M059J (cell line): Measurements from ENCODE around the gene PRKAR1B. TPM values are rescaled to one million over a fixed set of nuclear protein-coding genes. Genes with fewer than 3 reads are reported as not detected.
"Not testable (repeated sequence)": the region's sequence is repeated elsewhere in the genome, so short reads cannot be mapped to it uniquely, and the experiment has no call there.

Experiments
- DNase-seq: peaks from one replicate; pipeline ENCODE4 v3.0.0-alpha.2; 2012; ENCODE audit warnings: low read depth
- total RNA-seq: library from RNA; depleted of rRNA; stranded (reverse); fragments of >200 nt; shearing (Covaris generic); gene quantifications from 2 replicates; pipeline ENCODE4 v1.2.3, GENCODE V29; 2014

The PRKAR1B gene
- total RNA-seq, 1 experiment from 2014 or later: 30.3 TPM

DNA sequence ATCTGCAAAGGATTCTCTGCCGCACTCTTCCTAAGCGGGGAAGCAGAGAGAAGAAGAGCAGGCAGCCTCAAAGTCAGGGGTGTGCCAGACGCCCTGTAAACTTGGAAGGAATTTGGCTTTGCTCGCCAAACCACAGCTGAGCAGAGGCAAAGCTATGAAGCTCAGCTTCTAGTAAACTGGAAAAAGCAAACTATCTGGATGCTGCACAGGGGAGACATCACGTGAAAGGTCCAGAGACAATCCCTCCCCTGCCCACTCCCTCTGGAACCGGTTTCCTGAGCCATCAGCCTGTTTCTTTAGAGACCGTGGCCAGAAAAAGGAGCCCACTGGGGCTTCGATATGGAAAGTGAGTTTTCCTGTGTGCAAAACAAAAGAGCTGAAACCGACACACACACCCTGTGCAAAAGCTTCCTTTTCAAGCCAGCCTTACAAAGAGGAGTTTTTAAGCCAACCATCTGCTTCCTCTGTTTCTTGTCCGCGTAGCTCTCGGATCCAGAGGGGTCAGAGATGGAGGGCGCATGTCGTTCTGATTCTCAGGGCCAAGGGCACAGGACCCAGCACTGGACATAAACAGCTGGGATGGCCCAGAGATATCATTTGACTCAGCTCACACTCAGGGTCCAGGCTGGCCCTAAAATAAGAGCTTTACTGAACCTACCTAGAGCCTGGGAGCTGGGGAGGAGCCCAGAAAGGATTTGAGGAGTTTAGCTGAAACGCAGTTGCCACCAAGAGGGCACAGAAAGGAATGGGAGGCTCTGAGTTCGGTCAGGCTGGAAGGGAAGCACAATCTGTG, 58.7 kb downstream of the PRKAR1B start:
- peak; percentile 62 for DNase-seq

DNA sequence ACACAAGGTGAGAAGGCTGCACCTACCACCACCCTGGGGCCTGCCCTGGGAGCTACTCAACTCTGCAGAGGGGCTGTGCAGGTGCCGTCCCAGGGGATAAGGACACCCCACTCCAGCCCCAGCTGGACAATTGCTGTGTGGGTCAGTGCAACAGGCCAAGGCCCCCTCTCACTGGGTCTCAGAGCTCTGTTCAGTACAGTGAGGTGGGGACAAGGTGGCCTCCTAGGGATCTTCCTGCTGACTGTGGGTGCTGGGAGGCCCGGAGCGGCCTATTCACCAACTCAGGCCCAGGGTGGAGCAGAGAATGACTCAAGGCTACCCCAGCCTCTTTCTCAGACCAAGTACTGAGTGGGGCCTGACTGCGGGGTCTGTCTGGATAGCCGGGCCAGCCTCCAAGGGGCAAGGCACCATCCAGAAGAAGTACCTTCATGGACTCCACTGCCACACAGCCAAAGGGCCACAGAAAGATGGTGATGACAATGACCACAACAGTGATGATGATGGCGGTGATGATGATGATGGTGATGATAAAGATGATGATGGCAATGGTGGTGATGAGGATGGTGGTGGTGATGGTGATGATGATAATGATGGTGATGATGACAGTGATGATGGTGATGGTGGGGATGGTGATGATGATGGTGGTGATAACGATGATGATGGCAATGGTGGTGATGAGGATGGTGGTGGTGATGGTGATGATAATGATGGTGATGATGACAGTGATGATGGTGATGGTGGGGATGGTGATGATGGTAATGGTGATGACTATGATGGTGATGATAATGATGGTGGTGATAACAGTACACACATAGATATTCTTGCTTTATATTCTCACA, 60.4 kb downstream of the PRKAR1B start:
- no peak for DNase-seq

DNA sequence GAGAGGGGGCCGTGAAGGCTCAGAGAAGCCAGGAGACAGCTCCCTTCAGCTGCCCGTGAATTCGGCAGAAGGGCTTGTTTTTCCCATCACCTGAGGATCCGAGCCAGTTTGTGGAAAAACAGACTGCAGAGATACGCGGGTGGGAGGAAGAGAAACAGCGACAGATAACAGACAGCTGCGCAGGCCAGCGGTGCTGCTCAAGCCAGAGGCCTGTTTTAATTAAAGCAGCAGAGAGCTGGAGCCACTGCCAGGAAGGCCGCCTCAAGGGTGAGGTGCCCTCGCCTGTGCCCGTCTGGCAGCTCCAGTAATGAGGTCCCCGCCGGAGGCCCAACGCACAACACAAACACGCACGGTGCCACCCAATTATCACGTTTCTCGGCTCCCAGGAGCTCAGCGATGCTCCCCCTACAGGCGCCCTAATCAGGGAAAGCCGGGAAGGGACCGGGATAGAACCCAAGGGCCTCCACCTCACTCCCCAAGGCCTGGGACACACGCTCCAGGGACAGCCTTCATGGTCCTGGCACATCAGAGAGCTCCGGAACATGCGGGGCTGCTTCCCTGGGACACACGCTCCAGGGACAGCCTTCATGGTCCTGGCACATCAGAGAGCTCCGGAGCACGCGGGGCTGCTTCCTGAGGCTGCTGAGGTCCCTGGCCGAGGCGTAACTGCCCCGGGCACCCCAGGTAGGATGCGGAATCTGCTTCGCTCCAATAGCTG, 61.2 kb downstream of the PRKAR1B start:
- DNase-seq: no peak

DNA sequence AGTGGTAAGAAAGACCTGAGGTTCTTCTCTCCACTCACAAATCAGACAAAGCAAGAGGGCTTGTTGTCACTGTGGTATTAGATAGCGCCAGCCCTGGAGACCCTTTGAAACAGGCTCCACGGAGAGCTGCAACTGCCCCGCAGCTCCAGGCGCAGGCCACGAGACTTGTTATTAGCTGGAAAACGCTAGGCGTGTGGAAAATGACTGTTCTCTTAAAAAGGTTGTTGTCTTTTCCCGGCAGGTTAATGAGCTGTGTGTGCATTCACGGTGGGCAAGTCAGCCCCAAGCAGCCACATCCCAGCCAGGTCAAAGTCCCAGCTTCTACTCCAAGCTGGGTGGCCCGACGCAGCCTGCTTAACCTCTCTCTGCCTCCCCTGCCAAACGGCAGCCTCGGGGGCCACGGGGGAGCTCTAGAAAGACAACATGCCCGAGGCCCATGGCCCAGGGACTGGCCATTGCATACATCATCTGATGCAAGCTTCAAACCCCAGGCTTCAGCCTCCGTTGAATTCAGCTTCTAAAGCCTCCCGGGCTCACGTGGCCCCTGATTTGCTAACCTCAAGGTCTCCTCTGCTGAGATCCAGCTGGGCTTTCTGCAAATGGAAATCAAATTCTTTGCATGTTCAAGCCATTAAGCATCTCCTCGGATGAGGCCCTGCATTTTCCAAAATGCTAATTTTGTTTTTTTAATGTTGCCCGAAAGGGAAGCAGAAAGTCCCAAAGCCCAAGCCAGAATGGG, 61.9 kb downstream of the PRKAR1B start:
- no peak for DNase-seq

DNA sequence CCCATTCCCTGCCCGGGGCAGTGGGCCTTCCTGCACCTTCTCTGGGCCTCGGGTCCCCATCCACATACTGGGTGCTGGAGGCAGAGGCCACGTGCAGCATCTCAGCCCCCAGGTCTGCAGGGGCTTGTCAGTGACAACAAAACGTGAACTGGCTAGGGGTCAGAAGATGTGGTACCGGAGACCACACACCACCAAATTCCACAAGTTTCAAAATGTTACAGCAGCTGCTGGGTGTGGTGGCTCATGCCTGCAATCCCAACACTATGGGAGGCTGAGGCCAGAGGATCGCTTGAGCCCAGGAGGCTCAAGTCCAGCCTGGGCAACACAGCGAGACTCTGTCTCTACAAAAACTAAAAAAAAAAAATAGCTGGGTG, 62.7 kb downstream of the PRKAR1B start:
- no peak for DNase-seq

DNA sequence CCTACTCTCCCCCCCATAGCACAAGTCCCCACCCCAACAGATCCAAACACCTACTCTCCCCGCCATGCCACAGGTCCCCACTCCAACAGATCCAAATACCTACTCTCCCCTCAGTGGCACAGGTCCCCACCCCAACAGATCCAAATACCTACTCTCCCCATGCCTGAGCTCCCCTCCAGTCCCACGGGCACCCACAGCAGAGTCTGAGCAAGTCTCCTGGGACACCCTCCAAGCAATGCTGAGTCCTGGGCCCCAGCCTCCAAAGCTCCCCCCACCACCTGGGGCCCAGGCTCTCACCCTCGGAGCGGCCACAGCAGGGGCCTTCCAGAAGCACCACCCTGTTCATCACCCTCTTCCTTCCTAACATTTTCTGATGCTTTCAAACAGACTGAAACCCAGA, 64.5 kb downstream of the PRKAR1B start:
- no peak for DNase-seq

DNA sequence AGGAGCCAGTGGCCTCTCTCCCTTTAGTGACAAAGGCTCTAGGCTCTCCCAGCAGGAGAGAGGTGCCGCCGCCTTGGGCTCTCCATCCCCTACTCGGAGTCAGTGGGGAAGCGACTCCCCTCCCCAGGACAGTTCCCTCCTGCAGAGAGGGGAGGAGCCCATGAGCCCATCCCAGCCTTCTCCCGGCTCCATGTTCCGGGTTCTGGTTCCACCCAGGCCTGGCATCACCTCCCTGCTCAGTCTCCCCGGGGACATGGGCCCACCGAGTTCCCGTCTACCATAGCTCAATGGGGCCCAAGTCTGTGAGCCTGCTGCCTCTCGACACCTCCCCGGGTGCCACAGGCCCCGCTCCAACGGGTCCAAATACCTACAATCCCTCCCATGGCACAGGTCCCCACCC, 67.1 kb downstream of the PRKAR1B start:
- no peak for DNase-seq

DNA sequence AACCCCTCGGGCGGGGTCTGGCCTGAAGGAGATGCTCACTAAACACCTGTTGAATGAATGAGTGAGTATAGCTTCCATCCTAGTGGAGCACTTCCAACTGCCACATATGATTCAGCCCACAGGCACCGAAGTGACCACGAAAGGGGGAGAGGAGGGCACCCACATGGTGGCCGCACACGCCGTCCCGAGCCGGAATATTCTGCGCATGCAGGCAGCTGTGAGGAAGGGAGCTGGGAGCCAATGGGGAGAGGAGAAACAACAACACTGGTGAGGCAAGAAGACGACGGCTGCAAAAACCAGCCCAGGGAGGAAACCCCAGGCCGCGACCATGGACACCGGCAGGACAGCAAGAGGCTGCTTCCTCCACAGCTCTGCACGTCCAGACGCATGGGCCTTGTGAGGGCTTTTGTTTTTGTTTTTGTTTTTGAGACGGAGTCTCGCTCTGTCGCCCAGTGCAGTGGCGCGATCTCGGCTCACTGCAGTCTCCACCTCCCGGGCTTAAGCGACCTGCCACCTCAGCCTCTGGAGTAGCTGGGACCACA, 67.7 kb downstream of the PRKAR1B start:
- no peak for DNase-seq

DNA sequence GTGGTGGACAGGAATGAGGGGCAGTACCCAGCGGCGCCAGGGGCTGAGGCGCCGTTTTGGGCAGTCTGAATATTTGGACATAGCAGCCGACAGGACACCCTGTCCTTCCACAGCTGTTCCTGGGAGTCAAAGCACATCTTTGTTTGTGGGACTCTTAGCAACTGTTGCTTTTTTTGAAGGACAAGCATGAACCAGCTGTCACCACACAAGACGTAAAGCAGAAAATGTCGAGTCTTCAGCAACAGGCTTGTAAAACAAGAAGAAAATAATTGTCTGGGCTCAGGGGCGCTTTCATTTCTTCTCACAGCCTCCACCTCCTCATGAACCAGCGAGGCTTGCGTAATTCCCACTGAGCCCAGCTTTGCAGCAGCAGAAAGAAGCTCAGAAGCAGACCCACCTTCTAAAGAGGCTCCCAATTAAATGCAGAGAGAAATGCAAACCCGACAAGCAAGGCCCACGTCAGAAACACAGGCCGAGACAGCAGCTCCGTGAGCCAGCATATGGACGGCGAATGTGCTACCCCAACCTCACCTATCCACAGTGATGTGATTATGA, 69.4 kb downstream of the PRKAR1B start:
- peak; percentile 12 for DNase-seq

DNA sequence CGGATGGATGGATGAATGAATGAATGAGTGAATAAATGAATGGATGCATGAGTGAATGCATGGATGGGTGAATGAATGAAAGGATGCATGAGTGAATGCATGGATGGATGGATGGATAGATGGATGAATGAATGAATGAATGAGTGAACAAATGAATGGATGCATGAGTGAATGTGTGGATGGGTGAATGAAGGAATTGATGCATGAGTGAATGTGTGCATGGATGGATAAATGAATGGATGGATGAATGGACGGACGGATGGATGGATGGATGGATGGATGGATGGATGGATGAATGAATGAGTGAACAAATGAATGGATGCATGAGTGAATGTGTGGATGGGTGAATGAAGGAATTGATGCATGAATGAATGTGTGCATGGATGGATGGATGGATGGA, 70.1 kb downstream of the PRKAR1B start:
- not testable (repeated sequence) for DNase-seq

DNA sequence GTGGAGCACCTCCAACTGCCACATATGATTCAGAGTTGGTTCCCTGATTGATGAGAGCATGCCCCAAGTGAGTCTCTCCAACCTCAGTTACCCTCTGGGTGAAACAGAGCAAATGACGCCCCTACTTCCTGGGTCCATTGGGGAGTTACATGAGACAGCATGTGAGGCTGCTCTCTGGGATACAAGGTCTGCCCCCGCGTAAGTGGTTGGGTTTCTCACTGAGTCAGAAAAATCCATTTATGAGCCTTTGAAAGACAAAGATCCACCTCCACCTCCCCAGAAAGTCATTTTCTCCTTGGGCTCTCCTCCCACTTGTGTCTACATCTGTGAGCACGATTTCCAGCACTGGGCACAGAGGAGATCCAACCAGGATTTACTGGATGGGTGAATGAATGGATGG, 71.3 kb downstream of the PRKAR1B start:
- DNase-seq: no peak

DNA sequence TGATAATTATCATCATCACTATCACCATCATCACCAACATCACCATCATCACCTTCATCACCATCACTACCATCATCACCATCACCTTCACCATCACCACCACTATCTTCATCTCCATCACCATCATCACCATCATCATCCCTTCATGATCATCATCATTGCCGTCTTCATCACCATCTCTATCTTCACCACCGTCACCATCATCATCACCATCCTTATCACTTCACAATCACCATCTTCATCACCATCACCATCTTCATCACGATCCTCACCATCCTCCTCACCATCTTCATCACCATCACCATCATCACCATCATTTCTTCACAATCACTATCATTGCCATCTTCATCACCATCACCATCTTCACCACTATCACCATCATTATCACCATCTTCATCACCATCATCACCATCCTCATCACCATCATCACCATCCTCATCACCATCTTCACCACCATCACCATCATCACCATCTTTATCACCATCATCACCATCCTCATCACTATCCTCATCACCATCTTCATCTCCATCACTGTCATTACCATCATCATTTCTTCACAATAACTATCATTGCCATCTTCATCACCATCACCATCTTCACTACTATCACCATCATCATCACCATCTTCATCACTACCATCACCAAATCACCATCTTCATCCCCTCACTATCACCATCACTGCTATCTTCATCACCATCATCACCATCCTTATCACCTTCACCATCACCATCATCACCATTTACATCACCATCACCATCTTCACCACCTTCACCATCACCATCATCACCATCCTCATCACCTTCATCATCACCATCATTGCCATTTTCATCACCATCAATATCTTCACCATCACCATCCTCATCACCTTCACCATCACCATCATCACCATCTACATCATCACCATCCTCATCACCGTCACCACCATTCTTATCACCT, 73.0 kb downstream of the PRKAR1B start:
- no peak for DNase-seq

DNA sequence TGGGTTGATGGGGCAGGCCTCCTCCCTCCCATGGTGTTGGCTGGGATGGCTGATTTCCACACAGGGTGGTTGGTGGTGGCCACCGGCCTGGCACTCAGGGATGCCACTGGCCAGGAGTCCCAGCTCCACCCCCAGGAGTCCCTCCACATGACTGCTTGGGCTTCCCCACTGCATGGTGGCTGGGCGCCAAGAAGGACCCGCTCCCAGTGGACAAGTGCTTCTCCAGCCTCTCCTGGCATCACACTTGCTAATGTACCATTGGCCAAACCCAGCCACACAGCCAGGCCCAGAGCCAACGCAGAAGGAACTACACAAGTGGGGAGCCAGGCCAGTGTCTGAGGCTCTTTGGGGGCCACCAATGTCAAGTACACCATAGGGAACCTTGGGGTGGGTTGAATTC, 74.2 kb downstream of the PRKAR1B start:
- no peak for DNase-seq

DNA sequence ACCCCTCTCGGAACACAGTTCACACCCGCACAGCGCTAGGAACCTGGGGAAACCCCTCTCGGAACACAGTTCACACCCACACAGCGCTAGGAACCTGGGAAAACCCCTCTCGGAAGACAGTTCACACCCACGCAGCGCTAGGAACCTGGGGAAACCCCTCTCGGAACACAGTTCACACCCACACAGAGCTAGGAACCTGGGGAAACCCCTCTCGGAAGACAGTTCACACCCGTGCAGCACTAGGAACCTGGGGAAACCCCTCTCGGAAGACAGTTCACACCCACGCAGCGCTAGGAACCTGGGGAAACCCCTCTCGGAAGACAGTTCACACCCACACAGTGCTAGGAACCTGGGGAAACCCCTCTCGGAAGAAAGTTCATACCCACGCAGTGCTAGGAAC, 74.9 kb downstream of the PRKAR1B start:
- DNase-seq: not testable (repeated sequence)

DNA sequence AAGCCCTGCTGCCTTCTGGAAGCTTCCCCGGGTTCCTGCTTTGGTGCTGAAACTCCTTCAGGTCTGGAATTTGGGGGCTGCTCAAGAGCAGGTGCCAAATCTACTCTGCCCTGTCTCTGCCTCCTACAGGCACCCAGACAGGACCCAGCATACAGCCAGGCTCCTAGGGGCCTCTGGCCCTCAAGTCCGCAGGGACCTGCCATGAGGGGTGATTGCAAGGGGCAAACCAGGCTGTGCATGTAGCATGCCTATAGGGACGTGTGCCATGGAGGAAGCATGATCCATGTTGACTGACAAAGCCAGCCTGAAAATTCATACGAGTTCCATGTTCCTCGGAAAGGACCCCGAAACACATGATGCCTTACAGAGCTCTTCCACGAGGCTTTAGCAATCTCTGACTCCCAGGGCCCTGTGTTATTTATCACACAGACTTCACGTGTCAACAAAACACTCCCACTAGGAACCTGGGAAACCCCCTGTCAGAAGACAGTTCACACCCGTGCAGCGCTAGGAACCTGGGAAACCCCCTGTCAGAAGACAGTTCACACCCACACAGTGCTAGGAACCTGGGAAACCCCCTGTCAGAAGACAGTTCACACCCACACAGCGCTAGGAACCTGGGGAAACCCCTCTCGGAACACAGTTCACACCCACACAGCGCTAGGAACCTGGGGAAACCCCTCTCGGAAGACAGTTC, 75.9 kb downstream of the PRKAR1B start:
- DNase-seq: no peak

DNA sequence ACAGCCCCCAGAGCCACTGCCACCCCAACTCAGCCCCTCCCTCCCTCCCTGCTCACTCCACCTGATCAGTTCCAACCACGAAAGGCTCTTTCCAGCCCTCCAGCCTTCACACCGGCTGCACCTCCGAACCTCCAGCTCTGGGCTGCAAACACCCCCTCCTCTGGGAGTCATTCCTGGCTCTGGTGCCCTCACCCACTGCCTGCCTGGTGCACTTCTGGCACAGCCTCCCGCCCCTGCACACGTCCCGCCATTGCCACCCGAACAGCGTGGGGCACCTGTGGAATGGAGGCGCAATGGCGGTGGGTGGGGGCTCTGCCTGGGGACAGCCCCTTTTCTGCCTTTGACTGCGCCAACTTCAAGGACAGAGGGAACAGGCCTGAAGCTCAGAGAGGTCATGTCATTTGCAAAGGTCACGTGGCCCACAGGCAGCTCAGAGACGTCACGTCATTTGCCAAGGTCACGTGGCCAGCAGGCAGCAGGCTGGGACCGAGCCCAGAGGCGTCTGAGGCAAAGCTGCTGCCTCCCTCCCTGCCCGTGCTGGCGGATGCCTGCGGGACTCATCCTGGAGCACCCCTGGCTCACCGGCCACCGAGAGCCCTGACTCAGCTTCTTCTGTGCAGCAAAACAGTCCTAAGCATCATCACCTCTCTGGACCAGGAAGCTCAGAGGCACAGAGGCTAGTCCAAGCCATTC, 76.6 kb downstream of the PRKAR1B start:
- DNase-seq: no peak

DNA sequence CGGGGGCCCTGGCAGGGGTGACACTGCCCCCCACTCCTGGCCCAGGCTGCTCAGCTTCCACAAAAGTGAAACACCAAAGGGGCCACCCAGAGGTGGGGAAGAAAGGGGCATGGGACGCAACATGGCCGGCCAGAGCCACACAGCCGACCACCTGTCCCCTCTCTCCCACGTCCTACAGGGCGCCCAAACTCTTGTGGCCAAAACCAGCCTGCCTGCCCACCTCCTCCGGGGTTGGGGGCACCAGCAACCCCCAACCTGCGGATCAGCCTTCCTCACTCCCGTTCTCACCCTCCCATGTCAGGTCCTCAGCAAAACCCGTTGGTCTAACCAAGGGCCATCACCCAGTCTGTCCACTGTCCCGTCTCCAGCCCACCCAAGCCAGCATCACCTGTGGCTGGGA, 80.1 kb downstream of the PRKAR1B start:
- no peak for DNase-seq

DNA sequence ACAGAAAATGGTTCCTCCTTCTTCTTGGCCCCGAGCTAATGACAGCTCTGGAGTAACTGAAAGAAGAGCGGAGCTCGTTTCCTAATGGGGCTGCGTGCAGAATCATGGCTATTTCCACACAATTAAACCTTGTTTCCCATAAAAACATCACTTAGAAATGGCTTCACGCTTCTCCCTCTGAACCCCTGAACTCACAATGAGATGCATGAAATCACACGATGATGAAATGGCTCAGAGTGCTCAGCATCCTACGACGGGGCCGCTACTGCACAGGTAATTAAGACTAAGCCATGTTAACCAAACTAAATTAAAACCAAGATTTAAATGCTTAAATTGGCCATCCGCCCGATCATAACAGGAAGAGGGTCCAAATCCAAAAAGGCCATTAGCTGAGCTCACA, 80.6 kb downstream of the PRKAR1B start:
- no peak for DNase-seq

DNA sequence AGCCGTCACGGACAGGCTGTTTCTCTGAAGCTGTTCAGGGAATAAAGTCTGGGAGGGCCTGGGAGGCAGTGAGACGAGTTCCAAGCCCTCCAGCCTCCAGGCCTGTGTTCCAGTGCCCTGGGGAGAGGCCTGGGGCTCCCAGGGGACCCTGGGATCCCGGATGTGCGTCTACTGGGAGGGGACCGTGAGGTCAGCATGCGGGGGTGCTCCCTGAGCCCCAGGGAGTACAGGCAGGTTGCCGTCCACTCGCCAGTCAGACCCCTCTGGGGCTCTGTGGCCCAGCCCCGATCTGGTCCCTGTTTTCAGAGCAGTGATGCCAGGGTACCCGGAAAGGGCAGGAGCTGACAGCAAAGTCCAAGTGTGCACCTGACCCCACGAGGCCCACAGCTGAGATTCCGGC, 81.5 kb downstream of the PRKAR1B start:
- no peak for DNase-seq
